Right lobe of liver (tissue), 4 donors: Measurements from ENCODE around the gene GLA.

Source experiments
- POLR2A ChIP-seq: fragments of 450-650 bp; IDR thresholded peaks from one replicate; pipeline ENCODE4 v1.6.1; 2017; ENCODE audit warnings: antibody characterized with exemption, mild to moderate bottlenecking
- TF ChIP-seq, protein P1 (sequence below), 4 donors: fragments of 200-600 bp in 3 of 4; fragments of 450-650 bp in 1 of 4; IDR thresholded peaks; one replicate each; pipeline versions ENCODE4 v1.5.1 to v1.8.0; 2016 to 2022; ENCODE audit warnings: antibody characterized with exemption in 4 of 4, mild to moderate bottlenecking in 2 of 4
- donor health status: DM: no; HTN: no; CAD: no.
- donor health status: DM: no; HTN: no; CAD: no.
- donor health status: DM: no; HTN: yes; CAD: no.

DNA sequence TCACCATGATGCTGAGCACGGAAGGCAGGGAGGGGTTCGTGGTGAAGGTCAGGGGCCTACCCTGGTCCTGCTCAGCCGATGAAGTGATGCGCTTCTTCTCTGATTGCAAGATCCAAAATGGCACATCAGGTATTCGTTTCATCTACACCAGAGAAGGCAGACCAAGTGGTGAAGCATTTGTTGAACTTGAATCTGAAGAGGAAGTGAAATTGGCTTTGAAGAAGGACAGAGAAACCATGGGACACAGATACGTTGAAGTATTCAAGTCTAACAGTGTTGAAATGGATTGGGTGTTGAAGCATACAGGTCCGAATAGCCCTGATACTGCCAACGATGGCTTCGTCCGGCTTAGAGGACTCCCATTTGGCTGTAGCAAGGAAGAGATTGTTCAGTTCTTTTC, 4.3 kb upstream of the GLA start:
- no peak for TF ChIP-seq POLR2A
- TF ChIP-seq, protein P1, sequence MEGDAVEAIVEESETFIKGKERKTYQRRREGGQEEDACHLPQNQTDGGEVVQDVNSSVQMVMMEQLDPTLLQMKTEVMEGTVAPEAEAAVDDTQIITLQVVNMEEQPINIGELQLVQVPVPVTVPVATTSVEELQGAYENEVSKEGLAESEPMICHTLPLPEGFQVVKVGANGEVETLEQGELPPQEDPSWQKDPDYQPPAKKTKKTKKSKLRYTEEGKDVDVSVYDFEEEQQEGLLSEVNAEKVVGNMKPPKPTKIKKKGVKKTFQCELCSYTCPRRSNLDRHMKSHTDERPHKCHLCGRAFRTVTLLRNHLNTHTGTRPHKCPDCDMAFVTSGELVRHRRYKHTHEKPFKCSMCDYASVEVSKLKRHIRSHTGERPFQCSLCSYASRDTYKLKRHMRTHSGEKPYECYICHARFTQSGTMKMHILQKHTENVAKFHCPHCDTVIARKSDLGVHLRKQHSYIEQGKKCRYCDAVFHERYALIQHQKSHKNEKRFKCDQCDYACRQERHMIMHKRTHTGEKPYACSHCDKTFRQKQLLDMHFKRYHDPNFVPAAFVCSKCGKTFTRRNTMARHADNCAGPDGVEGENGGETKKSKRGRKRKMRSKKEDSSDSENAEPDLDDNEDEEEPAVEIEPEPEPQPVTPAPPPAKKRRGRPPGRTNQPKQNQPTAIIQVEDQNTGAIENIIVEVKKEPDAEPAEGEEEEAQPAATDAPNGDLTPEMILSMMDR (IDR thresholded peaks at IDR 0.05), result no peak
